ENCODE results near the gene POU6F2. TPM values are rescaled to one million over a fixed set of nuclear protein-coding genes. Genes with fewer than 3 reads are reported as not detected.
"Not testable (repeated sequence)": the region's sequence is repeated elsewhere in the genome, so short reads cannot be mapped to it uniquely, and the experiment has no call there.

POU6F2 gene
- total and polyA plus RNA-seq, 7 donors, result 0.01 TPM; not detected in 6

DNA sequence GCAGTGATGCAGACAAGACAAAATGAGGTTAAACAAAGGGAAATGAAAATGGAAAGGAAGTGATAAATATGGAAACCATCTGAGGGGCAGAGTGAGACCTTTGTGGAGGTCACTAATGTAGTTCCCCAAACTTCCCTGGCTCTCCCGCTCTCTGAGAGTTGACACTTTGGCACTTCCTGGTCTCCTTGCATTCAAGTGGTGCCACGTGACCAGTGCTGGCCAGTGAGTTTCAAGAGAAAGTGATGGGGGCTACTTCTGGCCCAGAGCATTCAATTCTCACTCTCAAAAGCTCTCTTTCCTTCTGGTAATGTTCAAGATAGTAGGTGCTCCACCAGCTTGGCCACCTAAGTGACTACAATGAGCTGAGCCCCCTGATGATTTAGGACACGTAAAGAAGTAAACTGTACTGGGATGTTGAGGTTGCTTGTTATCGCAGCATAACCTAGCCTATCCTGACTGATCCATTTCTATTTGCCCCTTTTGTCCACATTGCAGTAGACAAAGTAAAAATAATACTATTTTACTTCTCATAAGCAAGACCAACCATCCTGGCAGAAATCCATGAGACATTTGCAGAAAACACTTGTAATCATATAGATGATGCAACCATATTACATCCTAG lies 346.5 kb downstream of the POU6F2 start:
- 93 to 95% (median 94%) methylated on average over 4 of the region's 4 CpGs for WGBS, 3 donors
- no peak for ATAC-seq

DNA sequence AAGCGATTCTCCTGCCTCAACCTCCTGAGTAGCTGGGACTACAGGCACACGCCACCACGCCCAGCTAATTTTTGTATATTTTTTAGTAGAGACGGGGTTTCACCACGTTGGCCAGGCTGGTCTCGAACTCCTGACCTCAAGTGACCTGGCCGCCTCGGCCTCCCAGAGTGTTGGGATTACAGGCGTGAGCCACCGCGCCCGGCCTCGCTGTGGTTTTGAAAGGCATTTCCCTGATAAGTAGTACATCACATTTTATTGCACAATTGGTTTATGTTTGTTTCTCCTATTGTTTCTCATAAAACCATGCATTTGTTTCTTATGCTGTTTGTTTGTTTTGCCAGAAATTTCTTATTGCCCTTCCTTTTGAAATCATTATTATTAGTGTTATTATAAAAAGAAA lies 353.9 kb downstream of the POU6F2 start:
- H3K27me3 ChIP-seq (ENCODE audit: insufficient read depth in 3 of 3, low read length in 2 of 3); DNase-seq; H3K27ac ChIP-seq; intact Hi-C loops (cut with DNase I); H3K36me3 ChIP-seq (ENCODE audit: insufficient read depth in 1 of 2, low read depth in 1 of 2); H3K4me1 ChIP-seq; ATAC-seq; H3K9me3 ChIP-seq; H3K4me3 ChIP-seq: not testable (repeated sequence)
- 75 to 81% (median 80%) methylated on average over 13 of the region's 13 CpGs for WGBS, 3 donors

More for the DNA sequence above, 346.5 kb downstream of the POU6F2 start:
- no peak for DNase-seq
- Histone ChIP-seq H3K27me3 (ENCODE audit: insufficient read depth in 3 of 3, low read length in 2 of 3) (no peaks in the 10 kb centered on the region), H3K36me3 (ENCODE audit: insufficient read depth in 1 of 2, low read depth in 1 of 2) (no peaks in the 10 kb centered on the region), H3K4me1 (no peaks in the 10 kb centered on the region), H3K27ac (no peak overlapping the region), H3K9me3 (no peaks in the 10 kb centered on the region), H3K4me3 (no peak overlapping the region)
- TF ChIP-seq, protein P1, sequence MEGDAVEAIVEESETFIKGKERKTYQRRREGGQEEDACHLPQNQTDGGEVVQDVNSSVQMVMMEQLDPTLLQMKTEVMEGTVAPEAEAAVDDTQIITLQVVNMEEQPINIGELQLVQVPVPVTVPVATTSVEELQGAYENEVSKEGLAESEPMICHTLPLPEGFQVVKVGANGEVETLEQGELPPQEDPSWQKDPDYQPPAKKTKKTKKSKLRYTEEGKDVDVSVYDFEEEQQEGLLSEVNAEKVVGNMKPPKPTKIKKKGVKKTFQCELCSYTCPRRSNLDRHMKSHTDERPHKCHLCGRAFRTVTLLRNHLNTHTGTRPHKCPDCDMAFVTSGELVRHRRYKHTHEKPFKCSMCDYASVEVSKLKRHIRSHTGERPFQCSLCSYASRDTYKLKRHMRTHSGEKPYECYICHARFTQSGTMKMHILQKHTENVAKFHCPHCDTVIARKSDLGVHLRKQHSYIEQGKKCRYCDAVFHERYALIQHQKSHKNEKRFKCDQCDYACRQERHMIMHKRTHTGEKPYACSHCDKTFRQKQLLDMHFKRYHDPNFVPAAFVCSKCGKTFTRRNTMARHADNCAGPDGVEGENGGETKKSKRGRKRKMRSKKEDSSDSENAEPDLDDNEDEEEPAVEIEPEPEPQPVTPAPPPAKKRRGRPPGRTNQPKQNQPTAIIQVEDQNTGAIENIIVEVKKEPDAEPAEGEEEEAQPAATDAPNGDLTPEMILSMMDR (IDR thresholded peaks at IDR 0.05), result no peak
- intact Hi-C loops (cut with DNase I), result no loop called here

DNA sequence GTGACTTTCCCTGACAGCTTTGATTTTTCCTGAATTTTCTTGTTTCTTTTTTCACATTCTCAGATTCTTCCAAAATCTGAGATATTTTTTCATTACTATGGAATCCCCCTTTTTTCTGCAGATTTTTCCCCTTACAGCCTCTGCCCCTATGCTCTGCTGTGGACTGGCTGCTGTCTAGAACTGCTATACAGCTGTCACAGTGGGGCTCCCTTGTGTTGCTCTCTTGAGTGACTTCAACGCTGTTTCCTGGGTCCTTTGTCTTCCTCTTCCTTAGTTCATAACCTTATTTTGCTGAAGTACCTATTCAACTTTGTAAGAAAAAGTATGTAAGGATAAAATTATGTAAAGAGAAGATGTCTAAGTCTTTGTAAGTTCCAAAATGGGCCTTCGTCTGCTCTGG lies 354.4 kb downstream of the POU6F2 start:
- DNase-seq, result no peak
- intact Hi-C loops (cut with DNase I), result no loop called here

DNA sequence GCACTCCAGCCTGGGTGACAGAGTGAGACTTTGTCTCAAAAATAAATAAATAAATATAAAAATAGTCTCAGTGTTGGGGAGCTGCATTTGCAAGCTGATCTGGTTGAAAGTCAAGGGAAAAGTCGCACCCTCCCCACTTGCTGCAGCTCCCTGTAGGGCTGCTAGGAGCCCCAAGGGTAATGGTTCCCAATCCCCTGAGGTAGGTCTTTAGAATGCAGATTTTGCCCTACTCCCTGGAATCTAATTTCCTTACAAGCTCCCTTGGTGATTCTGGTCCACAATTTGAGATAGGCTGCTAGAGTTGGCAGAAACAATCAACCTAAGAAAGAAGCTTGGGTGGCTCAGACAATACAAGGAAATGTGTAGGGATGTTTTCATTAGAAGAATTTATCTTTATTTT lies 356.0 kb downstream of the POU6F2 start:
- ATAC-seq, result no peak
- H3K4me3 ChIP-seq, result no peak overlapping the region
- intact Hi-C loops (cut with DNase I), result no loop called here
- WGBS, 3 donors, result 90 to 100% (median 91%) methylated on average over 1 of the region's 1 CpG
- no peaks in the 10 kb centered on the region for H3K27me3 ChIP-seq (ENCODE audit: insufficient read depth in 3 of 3, low read length in 2 of 3)
- DNase-seq, result no peak
- H3K9me3 ChIP-seq, result no peaks in the 10 kb centered on the region
- H3K4me1 ChIP-seq, result no peaks in the 10 kb centered on the region
- no peak overlapping the region for H3K27ac ChIP-seq
- TF ChIP-seq, protein P1 (IDR thresholded peaks at IDR 0.05), result no peak
- no peaks in the 10 kb centered on the region for H3K36me3 ChIP-seq (ENCODE audit: insufficient read depth in 1 of 2, low read depth in 1 of 2)

More for the DNA sequence above, 354.4 kb downstream of the POU6F2 start:
- Histone ChIP-seq H3K9me3 (no peaks in the 10 kb centered on the region), H3K4me1 (no peaks in the 10 kb centered on the region), H3K27me3 (ENCODE audit: insufficient read depth in 3 of 3, low read length in 2 of 3) (no peaks in the 10 kb centered on the region), H3K27ac (no peak overlapping the region), H3K4me3 (no peak overlapping the region), H3K36me3 (ENCODE audit: insufficient read depth in 1 of 2, low read depth in 1 of 2) (no peaks in the 10 kb centered on the region)
- TF ChIP-seq, protein P1 (IDR thresholded peaks at IDR 0.05), result no peak
- ATAC-seq, result no peak
- WGBS, 3 donors, result 56 to 76% (median 67%) methylated on average over 2 of the region's 2 CpGs

DNA sequence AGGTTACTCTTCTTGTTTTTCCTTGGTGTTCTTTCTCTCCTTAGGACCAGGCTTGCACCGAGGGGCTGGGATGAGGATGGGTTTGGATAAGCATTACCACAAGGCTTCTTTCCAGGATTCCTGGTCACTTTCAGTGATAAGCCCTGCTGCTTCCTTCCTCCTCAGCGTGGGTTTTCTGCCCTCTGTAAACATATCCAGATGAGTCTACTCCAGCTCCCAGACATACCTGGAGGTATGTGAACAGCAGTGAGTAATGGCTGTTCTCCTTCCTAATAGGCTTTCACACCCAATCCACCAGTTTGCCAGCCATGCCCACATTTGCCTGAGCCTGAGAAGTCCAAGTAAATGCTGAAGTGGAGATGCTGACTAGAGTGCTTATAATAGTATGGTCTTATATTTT lies 358.7 kb downstream of the POU6F2 start:
- Histone ChIP-seq H3K4me3 (no peak overlapping the region), H3K36me3 (ENCODE audit: insufficient read depth in 1 of 2, low read depth in 1 of 2) (no peaks in the 10 kb centered on the region), H3K9me3 (no peaks in the 10 kb centered on the region), H3K4me1 (no peaks in the 10 kb centered on the region), H3K27ac (no peak overlapping the region), H3K27me3 (ENCODE audit: insufficient read depth in 3 of 3, low read length in 2 of 3) (no peaks in the 10 kb centered on the region)
- DNase-seq (no peak), ATAC-seq (no peak)
- 76 to 82% (median 78%) methylated on average over 2 of the region's 2 CpGs for WGBS, 3 donors
- intact Hi-C loops (cut with DNase I), result no loop called here
- TF ChIP-seq, protein P1 (IDR thresholded peaks at IDR 0.05), result no peak

All from psoas muscle (tissue), 8 donors.